H1 (cell line): ENCODE data around the gene MBP. TPM values are rescaled to one million over a fixed set of nuclear protein-coding genes. Genes with fewer than 3 reads are reported as not detected.

Source experiments
- CTCF ChIA-PET: fragments of 300-600 bp; sonication (Branson Sonifier 250); formaldehyde crosslinking; loops from one replicate; lab custom pipeline; 2021; ENCODE audit not compliant: partially characterized antibody; lab: Charles Lee
- POLR2A ChIA-PET: fragments of 300-600 bp; sonication (Branson Sonifier 250); formaldehyde crosslinking; loops from one replicate; lab custom pipeline; 2021; ENCODE audit warnings: inconsistent platforms; ENCODE audit not compliant: partially characterized antibody; lab: Charles Lee
- DNase-seq, 2 experiments: peaks; one replicate each; pipeline versions ENCODE4 v3.0.0 to v3.0.0-alpha.2; 2010 to 2022; ENCODE audit warnings: low spot score in 2 of 2, low read depth in 1 of 2, mixed read lengths in 1 of 2
- FAIRE-seq: peaks from 2 replicates; lab custom pipeline; 2011; peaks lifted over from hg19 to GRCh38; lab: Jason Lieb, UNC
- H2AFZ ChIP-seq: 2 replicates; pipeline ENCODE4 v1.8.1; 2012; ENCODE audit warnings: low read length, inconsistent platforms
- H2AK5ac ChIP-seq: 2 replicates; pipeline ENCODE4 v1.6.1; 2013; ENCODE audit warnings: low read depth, low read length
- H2BK120ac ChIP-seq: replicated peaks from 2 replicates; pipeline ENCODE3; 2013; ENCODE audit warnings: low read depth, low read length, inconsistent platforms
- H2BK12ac ChIP-seq: 2 replicates; pipeline ENCODE4 v1.6.1; 2013; ENCODE audit warnings: low read depth, low read length
- H2BK15ac ChIP-seq: 2 replicates; pipeline ENCODE4 v1.6.1; 2013; ENCODE audit warnings: low read length
- H2BK20ac ChIP-seq: 2 replicates; pipeline ENCODE4 v1.6.1; 2013; ENCODE audit warnings: low read length
- H2BK5ac ChIP-seq: 2 replicates; pipeline ENCODE4 v1.6.1; 2013; ENCODE audit warnings: low read depth, low read length
- H3K14ac ChIP-seq: 2 replicates; pipeline ENCODE4 v1.6.1; 2013; ENCODE audit warnings: inconsistent platforms; ENCODE audit not compliant: insufficient read length
- H3K18ac ChIP-seq: 2 replicates; pipeline ENCODE4 v1.6.1; 2013; ENCODE audit warnings: low read length; ENCODE audit errors: extremely low read depth
- H3K23ac ChIP-seq: 2 replicates; pipeline ENCODE4 v1.6.1; 2013; ENCODE audit warnings: inconsistent platforms; ENCODE audit not compliant: insufficient read length
- H3K23me2 ChIP-seq: 2 replicates; pipeline ENCODE4 v1.6.1; 2013; ENCODE audit warnings: low read depth, low read length
- H3K27ac ChIP-seq: 2 replicates; pipeline ENCODE4 v1.6.1; 2011; ENCODE audit warnings: low read depth, low read length, inconsistent platforms
- H3K27me3 ChIP-seq, 4 experiments: replicated peaks in 1 of 4; 1 replicate in 1 of 4; 2 replicates in 3 of 4; pipeline versions ENCODE4 v1.6.1 to v1.8.1; 2011 to 2013; ENCODE audit warnings: low read length in 3 of 4, mild to moderate bottlenecking in 3 of 4, inconsistent platforms in 2 of 4, mixed read lengths in 2 of 4, moderate library complexity in 1 of 4; ENCODE audit not compliant: control insufficient read depth in 3 of 4, insufficient read depth in 3 of 4; ENCODE audit errors: extremely low read depth in 1 of 4
- H3K36me3 ChIP-seq, 4 experiments: 2 replicates each; pipeline versions ENCODE4 v1.6.1 to v1.8.1; 2011 to 2013; ENCODE audit warnings: mild to moderate bottlenecking in 4 of 4, low read length in 3 of 4, moderate library complexity in 2 of 4, control low read depth in 1 of 4, inconsistent platforms in 1 of 4; ENCODE audit not compliant: insufficient read depth in 4 of 4, control insufficient read depth in 2 of 4
- H3K4ac ChIP-seq: replicated peaks from 2 replicates; pipeline ENCODE3; 2013; ENCODE audit warnings: low read length, low read depth, mixed read lengths, inconsistent platforms; ENCODE audit not compliant: insufficient read length
- H3K4me1 ChIP-seq, 4 experiments: replicated peaks in 1 of 4; 1 replicate in 1 of 4; 2 replicates in 3 of 4; pipeline versions ENCODE4 v1.6.1 to v1.8.1; 2011 to 2013; ENCODE audit warnings: low read length in 3 of 4, inconsistent platforms in 2 of 4, mixed read lengths in 1 of 4; ENCODE audit not compliant: insufficient read depth in 4 of 4, control insufficient read depth in 3 of 4
- H3K4me2 ChIP-seq, 2 experiments: 2 replicates each; pipeline versions ENCODE4 v1.6.1 to v1.8.1; 2011 to 2013; ENCODE audit warnings: low read depth in 2 of 2, low read length in 2 of 2, control low read depth in 1 of 2, inconsistent platforms in 1 of 2, mild to moderate bottlenecking in 1 of 2; ENCODE audit not compliant: insufficient read depth in 1 of 2
- H3K4me3 ChIP-seq, 4 experiments: fragments of 200-600, 300-600 bp in 1 of 4; sonication (generic), shearing (Covaris generic), sonication (Bioruptor Twin) in 1 of 4; 2 replicates each; pipeline versions ENCODE4 v1.5.1 to v1.8.1; 2011 to 2016; ENCODE audit warnings: low read length in 4 of 4, low read depth in 3 of 4, control low read depth in 2 of 4, inconsistent platforms in 2 of 4, mild to moderate bottlenecking in 2 of 4, mixed read lengths in 1 of 4, moderate library complexity in 1 of 4; ENCODE audit not compliant: insufficient read depth in 2 of 4; ENCODE audit errors: extremely low read depth in 1 of 4
- H3K56ac ChIP-seq: replicated peaks from 2 replicates; pipeline ENCODE3; 2013; ENCODE audit warnings: low read depth, mild to moderate bottlenecking, mixed read lengths, low read length, inconsistent platforms; ENCODE audit not compliant: insufficient read length
- H3K79me1 ChIP-seq: 2 replicates; pipeline ENCODE4 v1.6.1; 2013; ENCODE audit warnings: low read depth, low read length, control low read depth
- H3K79me2 ChIP-seq, 2 experiments: 2 replicates each; pipeline versions ENCODE4 v1.6.1 to v1.8.1; 2012 to 2013; ENCODE audit warnings: low read length in 2 of 2, mild to moderate bottlenecking in 2 of 2, inconsistent platforms in 1 of 2; ENCODE audit not compliant: insufficient read depth in 2 of 2, control insufficient read depth in 1 of 2
- H3K9ac ChIP-seq, 4 experiments: replicated peaks in 1 of 4; 1 replicate in 1 of 4; 2 replicates in 3 of 4; pipeline versions ENCODE4 v1.6.1 to v1.8.1; 2011 to 2013; ENCODE audit warnings: low read depth in 3 of 4, low read length in 3 of 4, control low read depth in 2 of 4, mild to moderate bottlenecking in 2 of 4, moderate library complexity in 2 of 4, inconsistent platforms in 1 of 4; ENCODE audit errors: extremely low read depth in 1 of 4
- H3K9me3 ChIP-seq, 2 experiments: 2 replicates each; pipeline versions ENCODE4 v1.6.1 to v1.8.1; 2012 to 2013; ENCODE audit warnings: mild to moderate bottlenecking in 2 of 2, moderate library complexity in 2 of 2, control low read depth in 1 of 2, inconsistent platforms in 1 of 2, low read depth in 1 of 2, low read length in 1 of 2, mixed read lengths in 1 of 2; ENCODE audit not compliant: insufficient read depth in 2 of 2
- H4K20me1 ChIP-seq, 2 experiments: replicated peaks in 1 of 2; 2 replicates each; pipeline versions ENCODE3 to v1.8.1; 2011 to 2013; ENCODE audit warnings: inconsistent platforms in 2 of 2, low read length in 2 of 2, mild to moderate bottlenecking in 1 of 2; ENCODE audit not compliant: insufficient read depth in 2 of 2, control insufficient read depth in 1 of 2
- H4K5ac ChIP-seq: 2 replicates; pipeline ENCODE4 v1.6.1; 2013; ENCODE audit warnings: low read length, low read depth, mixed read lengths, inconsistent platforms; ENCODE audit not compliant: insufficient read length
- H4K8ac ChIP-seq: 2 replicates; pipeline ENCODE4 v1.8.0; 2013; ENCODE audit warnings: mild to moderate bottlenecking, moderate library complexity, low read length, inconsistent platforms; ENCODE audit not compliant: insufficient read depth; ENCODE audit errors: extremely low read depth
- H4K91ac ChIP-seq: replicated peaks from 2 replicates; pipeline ENCODE3; 2013; ENCODE audit warnings: low read length, mixed read lengths, inconsistent platforms; ENCODE audit not compliant: insufficient read length
- BCL11A ChIP-seq, 2 experiments: IDR thresholded peaks; one replicate each; pipeline ENCODE4 v1.6.1; 2011; ENCODE audit warnings: low read depth in 2 of 2, low read length in 2 of 2, mild to moderate bottlenecking in 2 of 2
- KDM1A ChIP-seq: fragments of 200-600, 300-600 bp; sonication (generic); IDR thresholded peaks from 2 replicates; pipeline ENCODE4 v1.7.1; 2016; ENCODE audit warnings: mild to moderate bottlenecking, low read length, borderline replicate concordance
- POU5F1 ChIP-seq: IDR thresholded peaks from 2 replicates; pipeline ENCODE4 v1.6.1; 2011; ENCODE audit warnings: low read depth, mild to moderate bottlenecking, low read length, moderate library complexity
- RBBP5 ChIP-seq: IDR thresholded peaks from 2 replicates; pipeline ENCODE4 v1.7.1; 2012; ENCODE audit warnings: low read depth, mild to moderate bottlenecking, inconsistent platforms, low read length, moderate library complexity, borderline replicate concordance
- SUZ12 ChIP-seq: fragments of 200-600 bp; sonication (generic); IDR thresholded peaks from 2 replicates; pipeline ENCODE4 v1.6.1; 2012; ENCODE audit warnings: mild to moderate bottlenecking, inconsistent platforms, low read length, moderate library complexity, mixed read lengths
- TEAD4 ChIP-seq: IDR thresholded peaks from 2 replicates; pipeline ENCODE4 v1.6.1; 2012; ENCODE audit warnings: low read depth, low read length, inconsistent platforms, mixed read lengths
- WGBS, 2 experiments: shearing (Covaris generic) in 1 of 2; methylation state at CpG; one replicate each; pipeline versions ENCODE4 v1.1.6 to v1.1.7; 2013 to 2015; ENCODE audit warnings: low lambda C conversion rate in 2 of 2, mixed read lengths in 2 of 2, inconsistent platforms in 1 of 2, low coverage in 1 of 2, missing lambda C conversion rate in 1 of 2; ENCODE audit not compliant: insufficient replicate concordance in 2 of 2, insufficient coverage in 1 of 2, insufficient read length in 1 of 2; ENCODE audit errors: extremely low coverage in 1 of 2, missing lambda C conversion rate in 1 of 2; 5-methylcytosine and 5-hydroxymethylcytosine counted together
- polyA plus RNA-seq, 7 experiments: library from polyadenylated mRNA; depleted of rRNA in 3 of 7; stranded (reverse) in 5 of 7; unstranded in 2 of 7; fragments of >200 nt in 5 of 7; fragments of 200-250 nt in 2 of 7; gene quantifications; 1 replicate in 5 of 7; 2 replicates in 1 of 7; 4 replicates in 1 of 7; pipeline versions ENCODE4 v1.2.1 to v1.2.3, GENCODE V29; 2011 to 2013; ENCODE audit warnings: missing spikeins in 2 of 7, mixed read lengths in 2 of 7
- total RNA-seq: library from RNA; stranded (reverse); fragmentation: NEBNext Ultra II Directional; extraction: Animal tissue kit (Norgen Biotek cat#: 25700); gene quantifications from 2 replicates; pipeline ENCODE4 v1.2.1, GENCODE V29; 2021
- TF ChIP-seq, protein P1 (sequence below), 3 experiments: IDR thresholded peaks; 1 replicate in 2 of 3; 2 replicates in 1 of 3; pipeline versions ENCODE4 v1.5.1 to v1.6.1; 2011; ENCODE audit warnings: low read length in 3 of 3, mild to moderate bottlenecking in 3 of 3, inconsistent platforms in 2 of 3, low read depth in 1 of 3, moderate library complexity in 1 of 3; ENCODE audit not compliant: insufficient read depth in 1 of 3; ENCODE audit errors: control extremely low read depth in 1 of 3
- TF ChIP-seq, protein P2 (sequence below): IDR thresholded peaks from 2 replicates; pipeline ENCODE4 v1.6.1; 2011; ENCODE audit warnings: low read length, improper control_type of control experiment
- TF ChIP-seq, protein P3 (sequence below): IDR thresholded peaks from 2 replicates; pipeline ENCODE4 v1.6.1; 2012; ENCODE audit warnings: low read length, inconsistent platforms

Gene MBP
- total and polyA plus RNA-seq, 2 of the 8 experiments (the other 6 are each of a cell fraction or from before 2014, with no cell fraction given), result 7.7 to 19.2 TPM

DNA sequence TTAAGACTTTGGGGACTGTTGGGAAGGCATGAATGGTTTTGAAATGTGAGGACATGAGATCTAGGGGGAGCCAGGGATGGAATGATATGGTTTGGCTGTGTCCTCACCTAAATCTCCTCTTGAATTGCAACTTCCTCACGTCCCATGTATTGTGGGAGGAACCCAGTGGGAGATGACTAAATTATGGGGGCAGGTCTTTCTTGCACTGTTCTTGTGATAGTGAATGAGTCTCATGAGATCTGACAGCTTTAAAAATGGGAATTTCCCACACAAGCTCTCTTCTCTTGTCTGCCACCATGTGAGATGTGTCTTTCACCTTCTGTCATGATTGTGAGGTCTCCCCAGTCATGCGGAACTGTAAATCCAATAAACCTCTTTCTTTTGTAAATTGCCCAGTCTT is 11.5 kb upstream of the MBP start:
- no peak for DNase-seq
- H3K9me3 ChIP-seq, result peaks cover 23% of the 10 kb centered on the region in 2 experiments
- H3K4me2 ChIP-seq, result no peak overlapping the region
- no peak overlapping the region for H2BK120ac ChIP-seq
- no peak overlapping the region for H2BK20ac ChIP-seq
- no peak overlapping the region for H3K9ac ChIP-seq
- H2BK12ac ChIP-seq, result no peak overlapping the region
- no peak overlapping the region for H3K56ac ChIP-seq
- FAIRE-seq, result no peak
- H2AK5ac ChIP-seq, result no peak overlapping the region
- H3K27ac ChIP-seq, result no peak overlapping the region
- no peaks in the 10 kb centered on the region for H3K36me3 ChIP-seq
- no peaks in the 10 kb centered on the region for H4K20me1 ChIP-seq
- no peak overlapping the region for H2BK5ac ChIP-seq
- no peak overlapping the region for H3K14ac ChIP-seq
- no peaks in the 10 kb centered on the region for H3K4me1 ChIP-seq
- H3K23ac ChIP-seq, result no peak overlapping the region
- ChIA-PET POLR2A (no interaction called here), CTCF (interaction anchor here (1.2 to 1.3 kb wide), 2 partner anchors 9 to 67 kb away, joined by 3 read pairs; no protein-coding TSS in a partner anchor)
- H3K4me3 ChIP-seq, result no peak overlapping the region
- H3K79me2 ChIP-seq, result no peaks in the 10 kb centered on the region
- WGBS, 2 experiments, result 54% methylated on average over 2 of the region's 2 CpGs; no CpG with 5 or more reads in 1 of the 2 experiments
- H3K27me3 ChIP-seq, result no peaks in the 10 kb centered on the region
- no peaks in the 10 kb centered on the region for H3K23me2 ChIP-seq
- H2AFZ ChIP-seq, result no peak overlapping the region
- no peak overlapping the region for H4K8ac ChIP-seq
- no peaks in the 10 kb centered on the region for H3K79me1 ChIP-seq
- H2BK15ac ChIP-seq, result no peak overlapping the region
- no peak overlapping the region for H4K5ac ChIP-seq
- H4K91ac ChIP-seq, result no peak overlapping the region
- no peak overlapping the region for H3K4ac ChIP-seq
- no peak overlapping the region for H3K18ac ChIP-seq
- TF ChIP-seq, protein P1, sequence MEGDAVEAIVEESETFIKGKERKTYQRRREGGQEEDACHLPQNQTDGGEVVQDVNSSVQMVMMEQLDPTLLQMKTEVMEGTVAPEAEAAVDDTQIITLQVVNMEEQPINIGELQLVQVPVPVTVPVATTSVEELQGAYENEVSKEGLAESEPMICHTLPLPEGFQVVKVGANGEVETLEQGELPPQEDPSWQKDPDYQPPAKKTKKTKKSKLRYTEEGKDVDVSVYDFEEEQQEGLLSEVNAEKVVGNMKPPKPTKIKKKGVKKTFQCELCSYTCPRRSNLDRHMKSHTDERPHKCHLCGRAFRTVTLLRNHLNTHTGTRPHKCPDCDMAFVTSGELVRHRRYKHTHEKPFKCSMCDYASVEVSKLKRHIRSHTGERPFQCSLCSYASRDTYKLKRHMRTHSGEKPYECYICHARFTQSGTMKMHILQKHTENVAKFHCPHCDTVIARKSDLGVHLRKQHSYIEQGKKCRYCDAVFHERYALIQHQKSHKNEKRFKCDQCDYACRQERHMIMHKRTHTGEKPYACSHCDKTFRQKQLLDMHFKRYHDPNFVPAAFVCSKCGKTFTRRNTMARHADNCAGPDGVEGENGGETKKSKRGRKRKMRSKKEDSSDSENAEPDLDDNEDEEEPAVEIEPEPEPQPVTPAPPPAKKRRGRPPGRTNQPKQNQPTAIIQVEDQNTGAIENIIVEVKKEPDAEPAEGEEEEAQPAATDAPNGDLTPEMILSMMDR (IDR thresholded peaks at IDR 0.05; ENCODE audit: control extremely low read depth in 1 of 3, insufficient read depth in 1 of 3, low read depth in 1 of 3, low read length in 3 of 3), result no peak
- TF ChIP-seq, protein P2, sequence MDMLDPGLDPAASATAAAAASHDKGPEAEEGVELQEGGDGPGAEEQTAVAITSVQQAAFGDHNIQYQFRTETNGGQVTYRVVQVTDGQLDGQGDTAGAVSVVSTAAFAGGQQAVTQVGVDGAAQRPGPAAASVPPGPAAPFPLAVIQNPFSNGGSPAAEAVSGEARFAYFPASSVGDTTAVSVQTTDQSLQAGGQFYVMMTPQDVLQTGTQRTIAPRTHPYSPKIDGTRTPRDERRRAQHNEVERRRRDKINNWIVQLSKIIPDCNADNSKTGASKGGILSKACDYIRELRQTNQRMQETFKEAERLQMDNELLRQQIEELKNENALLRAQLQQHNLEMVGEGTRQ, result no peak
- TF ChIP-seq RBBP5 (no peak), SUZ12 (no peak), KDM1A (no peak), POU5F1 (no peak), TEAD4 (no peak), BCL11A (IDR thresholded peaks at IDR 0.05; ENCODE audit: low read depth in 2 of 2, low read length in 2 of 2) (no peak)
- TF ChIP-seq, protein P3, sequence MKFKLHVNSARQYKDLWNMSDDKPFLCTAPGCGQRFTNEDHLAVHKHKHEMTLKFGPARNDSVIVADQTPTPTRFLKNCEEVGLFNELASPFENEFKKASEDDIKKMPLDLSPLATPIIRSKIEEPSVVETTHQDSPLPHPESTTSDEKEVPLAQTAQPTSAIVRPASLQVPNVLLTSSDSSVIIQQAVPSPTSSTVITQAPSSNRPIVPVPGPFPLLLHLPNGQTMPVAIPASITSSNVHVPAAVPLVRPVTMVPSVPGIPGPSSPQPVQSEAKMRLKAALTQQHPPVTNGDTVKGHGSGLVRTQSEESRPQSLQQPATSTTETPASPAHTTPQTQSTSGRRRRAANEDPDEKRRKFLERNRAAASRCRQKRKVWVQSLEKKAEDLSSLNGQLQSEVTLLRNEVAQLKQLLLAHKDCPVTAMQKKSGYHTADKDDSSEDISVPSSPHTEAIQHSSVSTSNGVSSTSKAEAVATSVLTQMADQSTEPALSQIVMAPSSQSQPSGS, result no peak
